ENCODE data around the gene ZNF630. TPM values are rescaled to one million over a fixed set of nuclear protein-coding genes. Genes with fewer than 3 reads are reported as not detected.

The ZNF630 gene
- total RNA-seq, 2 experiments from 2014 or later: 1.2 to 1.9 TPM

DNA sequence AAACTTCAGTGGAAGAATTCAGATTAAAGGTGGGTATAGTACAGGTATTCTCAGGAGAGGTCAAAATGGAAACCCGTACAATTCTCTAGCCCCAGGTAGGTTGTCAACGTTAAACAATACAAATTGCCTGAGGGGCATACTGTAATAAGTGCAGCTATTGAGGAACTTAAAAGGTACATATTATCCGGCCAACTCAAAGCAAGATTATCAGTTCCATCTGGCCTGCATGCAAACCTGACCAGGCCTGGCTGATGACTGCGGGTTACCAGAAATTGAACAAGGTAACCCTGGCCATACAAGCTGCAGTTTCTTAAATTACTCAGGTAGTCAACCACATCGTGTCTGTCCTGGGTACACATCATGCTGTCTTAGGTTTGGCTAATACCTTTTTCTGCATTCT is 12.3 kb upstream of the ZNF630 start:
- Mint-ChIP-seq H3K9me3 (no peaks in the 10 kb centered on the region), H3K4me3 (no peak overlapping the region), H3K27ac (no peak overlapping the region), H3K27me3 (no peaks in the 10 kb centered on the region), H3K4me1 (ENCODE audit: low read depth) (no peaks in the 10 kb centered on the region), H3K36me3 (ENCODE audit: low read depth) (no peaks in the 10 kb centered on the region)
- POLR2A ChIA-PET: interaction anchor here (1.0 to 2.1 kb wide), 3 partner anchors 385 to 514 kb away, joined by 3 to 5 read pairs (median 5); partner anchors contain the start of gene RBM3
- ATAC-seq (ENCODE audit: poor library complexity): no peak
- H3K4me3 ChIP-seq (ENCODE audit: low read length): no peak overlapping the region
- H3K27me3 ChIP-seq (ENCODE audit: control insufficient read depth in 1 of 2, insufficient read depth in 2 of 2, low read length in 2 of 2): no peaks in the 10 kb centered on the region
- no peak for DNase-seq
- no peaks in the 10 kb centered on the region for H3K9me3 ChIP-seq (ENCODE audit: control insufficient read depth in 1 of 2, insufficient read depth in 1 of 2, low read length in 2 of 2)
- no peaks in the 10 kb centered on the region for H3K36me3 ChIP-seq (ENCODE audit: insufficient read depth, low read length)
- H3K27ac ChIP-seq (ENCODE audit: low read depth in 1 of 2, low read length in 2 of 2): no peak overlapping the region
- CTCF ChIA-PET: interaction anchor here (0.5 kb wide), 1 partner anchor 544 kb away, joined by 3 read pairs; no protein-coding TSS in a partner anchor
- intact Hi-C loops (cut with DNase I, micrococcal nuclease): loop anchor here in 1 of 2 experiments (5.0 to 10.0 kb wide), 3 partner anchors 61 to 459 kb away; no protein-coding TSS in a partner anchor
- H3K4me1 ChIP-seq (ENCODE audit: insufficient read depth, low read length): no peaks in the 10 kb centered on the region
- TF ChIP-seq, protein P1, sequence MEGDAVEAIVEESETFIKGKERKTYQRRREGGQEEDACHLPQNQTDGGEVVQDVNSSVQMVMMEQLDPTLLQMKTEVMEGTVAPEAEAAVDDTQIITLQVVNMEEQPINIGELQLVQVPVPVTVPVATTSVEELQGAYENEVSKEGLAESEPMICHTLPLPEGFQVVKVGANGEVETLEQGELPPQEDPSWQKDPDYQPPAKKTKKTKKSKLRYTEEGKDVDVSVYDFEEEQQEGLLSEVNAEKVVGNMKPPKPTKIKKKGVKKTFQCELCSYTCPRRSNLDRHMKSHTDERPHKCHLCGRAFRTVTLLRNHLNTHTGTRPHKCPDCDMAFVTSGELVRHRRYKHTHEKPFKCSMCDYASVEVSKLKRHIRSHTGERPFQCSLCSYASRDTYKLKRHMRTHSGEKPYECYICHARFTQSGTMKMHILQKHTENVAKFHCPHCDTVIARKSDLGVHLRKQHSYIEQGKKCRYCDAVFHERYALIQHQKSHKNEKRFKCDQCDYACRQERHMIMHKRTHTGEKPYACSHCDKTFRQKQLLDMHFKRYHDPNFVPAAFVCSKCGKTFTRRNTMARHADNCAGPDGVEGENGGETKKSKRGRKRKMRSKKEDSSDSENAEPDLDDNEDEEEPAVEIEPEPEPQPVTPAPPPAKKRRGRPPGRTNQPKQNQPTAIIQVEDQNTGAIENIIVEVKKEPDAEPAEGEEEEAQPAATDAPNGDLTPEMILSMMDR (IDR thresholded peaks at IDR 0.05): no peak

DNA sequence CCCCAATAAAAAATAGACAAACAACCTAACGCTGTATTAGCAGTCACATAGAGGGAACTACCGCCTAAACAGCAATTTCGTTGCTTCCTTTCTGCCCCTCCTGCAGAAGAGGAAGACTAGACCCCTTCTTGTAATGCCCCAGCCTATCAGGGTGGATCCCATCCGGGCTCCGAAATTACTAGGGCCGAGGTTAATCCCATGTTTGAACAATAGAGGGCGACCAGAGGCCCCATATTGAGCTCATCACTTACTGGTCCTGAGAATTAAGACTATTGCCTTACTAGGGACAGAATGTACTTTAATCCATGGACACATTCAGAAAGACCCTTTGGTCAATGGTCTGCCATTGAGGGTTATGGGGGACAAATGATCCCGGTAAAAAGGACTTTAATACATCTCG is 11.8 kb upstream of the ZNF630 start:
- H3K4me3 Mint-ChIP-seq: no peak overlapping the region

DNA sequence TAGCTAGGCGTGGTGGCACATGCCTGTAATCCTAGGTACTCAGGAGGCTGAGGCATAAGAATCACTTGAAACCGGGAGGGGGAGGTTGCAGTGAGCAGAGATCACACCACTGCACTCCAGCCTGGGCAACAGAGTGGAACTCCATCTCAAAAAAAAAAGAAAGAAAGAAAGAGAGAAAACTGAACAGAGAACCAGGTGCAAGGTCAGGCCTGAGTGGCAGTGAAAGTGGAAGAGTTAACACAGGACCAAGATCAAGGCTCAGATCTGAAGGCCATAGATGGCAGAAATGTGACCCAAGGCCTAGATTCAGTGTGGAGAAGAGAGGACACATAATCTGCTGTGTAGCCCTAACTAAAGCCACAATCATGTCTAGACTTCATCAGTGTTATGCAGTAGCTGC is 4.9 kb upstream of the ZNF630 start:
- ATAC-seq (ENCODE audit: poor library complexity) (no peak), DNase-seq (no peak)
- peaks cover 2% of the 10 kb centered on the region for H3K36me3 Mint-ChIP-seq (ENCODE audit: low read depth)
- TF ChIP-seq, protein P1 (IDR thresholded peaks at IDR 0.05): no peak
- Histone ChIP-seq H3K36me3 (ENCODE audit: insufficient read depth, low read length) (no peaks in the 10 kb centered on the region), H3K9me3 (ENCODE audit: control insufficient read depth in 1 of 2, insufficient read depth in 1 of 2, low read length in 2 of 2) (no peaks in the 10 kb centered on the region), H3K4me3 (ENCODE audit: low read length) (no peak overlapping the region), H3K27me3 (ENCODE audit: control insufficient read depth in 1 of 2, insufficient read depth in 2 of 2, low read length in 2 of 2) (no peaks in the 10 kb centered on the region), H3K4me1 (ENCODE audit: insufficient read depth, low read length) (peaks cover 7% of the 10 kb centered on the region), H3K27ac (ENCODE audit: low read depth in 1 of 2, low read length in 2 of 2) (no peak overlapping the region)
- H3K27me3 Mint-ChIP-seq: no peaks in the 10 kb centered on the region
- intact Hi-C loops (cut with DNase I, micrococcal nuclease): no loop called here
- H3K4me1 Mint-ChIP-seq (ENCODE audit: low read depth): peaks cover 8% of the 10 kb centered on the region
- H3K27ac Mint-ChIP-seq: no peak overlapping the region
- CTCF ChIA-PET: no interaction called here
- H3K9me3 Mint-ChIP-seq: no peaks in the 10 kb centered on the region
- POLR2A ChIA-PET: no interaction called here
- no peak overlapping the region for H3K4me3 Mint-ChIP-seq

More for the DNA sequence above, 11.8 kb upstream of the ZNF630 start:
- ATAC-seq (ENCODE audit: poor library complexity): peak; percentile 67
- ChIA-PET CTCF (interaction anchor here (0.5 kb wide), 1 partner anchor 545 kb away, joined by 3 read pairs; no protein-coding TSS in a partner anchor), POLR2A (interaction anchor here (1.0 to 2.1 kb wide), 3 partner anchors 385 to 515 kb away, joined by 3 to 5 read pairs (median 5); partner anchors contain the start of gene RBM3)
- H3K36me3 Mint-ChIP-seq (ENCODE audit: low read depth): no peaks in the 10 kb centered on the region
- H3K27ac Mint-ChIP-seq: no peak overlapping the region
- H3K27ac ChIP-seq (ENCODE audit: low read depth in 1 of 2, low read length in 2 of 2): no peak overlapping the region
- H3K4me3 ChIP-seq (ENCODE audit: low read length): no peak overlapping the region
- intact Hi-C loops (cut with DNase I, micrococcal nuclease): loop anchor here in 1 of 2 experiments (5.0 to 10.0 kb wide), 3 partner anchors 62 to 459 kb away; no protein-coding TSS in a partner anchor
- H3K4me1 Mint-ChIP-seq (ENCODE audit: low read depth): no peaks in the 10 kb centered on the region
- H3K27me3 ChIP-seq (ENCODE audit: control insufficient read depth in 1 of 2, insufficient read depth in 2 of 2, low read length in 2 of 2): no peaks in the 10 kb centered on the region
- no peaks in the 10 kb centered on the region for H3K4me1 ChIP-seq (ENCODE audit: insufficient read depth, low read length)
- H3K36me3 ChIP-seq (ENCODE audit: insufficient read depth, low read length): no peaks in the 10 kb centered on the region
- TF ChIP-seq, protein P1 (IDR thresholded peaks at IDR 0.05): peak; percentile 51
- no peaks in the 10 kb centered on the region for H3K27me3 Mint-ChIP-seq
- H3K9me3 ChIP-seq (ENCODE audit: control insufficient read depth in 1 of 2, insufficient read depth in 1 of 2, low read length in 2 of 2): no peaks in the 10 kb centered on the region
- no peaks in the 10 kb centered on the region for H3K9me3 Mint-ChIP-seq
- peak; percentile 12 to 65 (median 29) for DNase-seq
